Measurements from ENCODE around the gene KLF7.

Gene KLF7

GRCh38 chr2:207165121-207166038, at the start of gene KLF7:
TSS of gene KLF7 (minus strand) at chr2:207165948. CDS start at chr2:207165568, 380 bp downstream.
- peak; percentile 26 for DNase-seq

GRCh38 chr2:207215308-207215707, 49.6 kb upstream of the KLF7 start:
- DNase-seq: no peak

- DNase-seq: no peak
Measured at GRCh38 chr2:207214446-207214845, 48.7 kb upstream of the KLF7 start.

GRCh38 chr2:207206011-207206410, 40.3 kb upstream of the KLF7 start:
- no peak for DNase-seq

GRCh38 chr2:207205173-207205957, 39.6 kb upstream of the KLF7 start:
- no peak for DNase-seq

GRCh38 chr2:207203056-207203455, 37.3 kb upstream of the KLF7 start:
- DNase-seq: no peak

- no peak for DNase-seq
Measured at GRCh38 chr2:207202645-207203044, 36.9 kb upstream of the KLF7 start.

GRCh38 chr2:207201416-207201815, 35.7 kb upstream of the KLF7 start:
- no peak for DNase-seq

GRCh38 chr2:207200136-207200535, 34.4 kb upstream of the KLF7 start:
- no peak for DNase-seq

GRCh38 chr2:207194028-207194427, 28.3 kb upstream of the KLF7 start:
- DNase-seq: no peak

- peak; percentile 72 for DNase-seq
Measured at GRCh38 chr2:207188626-207189419, 23.1 kb upstream of the KLF7 start.

GRCh38 chr2:207185372-207185771, 19.6 kb upstream of the KLF7 start:
- no peak for DNase-seq

GRCh38 chr2:207184768-207185167, 19.0 kb upstream of the KLF7 start:
- no peak for DNase-seq

- DNase-seq: no peak
Measured at GRCh38 chr2:207184348-207184747, 18.6 kb upstream of the KLF7 start.

GRCh38 chr2:207183506-207183905, 17.8 kb upstream of the KLF7 start:
- no peak for DNase-seq

GRCh38 chr2:207182911-207183310, 17.2 kb upstream of the KLF7 start:
- DNase-seq: no peak

- no peak for DNase-seq
Measured at GRCh38 chr2:207181526-207182274, 16.0 kb upstream of the KLF7 start.

- DNase-seq: no peak
Measured at GRCh38 chr2:207180741-207181140, 15.0 kb upstream of the KLF7 start.

GRCh38 chr2:207176247-207176646, 10.5 kb upstream of the KLF7 start:
- no peak for DNase-seq

- no peak for DNase-seq
Measured at GRCh38 chr2:207173641-207174040, 7.9 kb upstream of the KLF7 start.

- peak; percentile 52 for DNase-seq
Measured at GRCh38 chr2:207167099-207167923, 1.6 kb upstream of the KLF7 start.
